Measurements from ENCODE around the gene RAMP3.
"Not testable (repeated sequence)": the region's sequence is repeated elsewhere in the genome, so short reads cannot be mapped to it uniquely, and the experiment has no call there.

DNA sequence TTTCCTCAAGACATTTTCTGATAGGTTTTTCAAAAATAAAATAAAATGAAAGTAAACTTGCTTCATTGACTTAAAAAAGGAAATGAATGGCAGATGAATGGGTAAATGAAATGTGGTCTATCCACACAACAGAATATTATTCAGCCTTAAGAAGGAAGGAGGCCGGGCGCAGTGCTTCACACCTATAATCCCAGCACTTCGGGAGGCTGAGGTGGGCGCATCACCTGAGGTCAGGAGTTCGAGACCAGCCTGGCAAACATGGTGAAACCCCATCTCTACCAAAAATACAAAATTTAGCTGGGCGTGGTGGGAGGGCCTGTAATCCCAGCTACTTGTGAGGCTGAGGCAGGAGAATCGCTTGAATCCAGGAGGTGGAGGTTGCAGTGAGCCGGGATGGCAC, 3.7 kb upstream of the RAMP3 start:
- TF ChIP-seq, protein P1, sequence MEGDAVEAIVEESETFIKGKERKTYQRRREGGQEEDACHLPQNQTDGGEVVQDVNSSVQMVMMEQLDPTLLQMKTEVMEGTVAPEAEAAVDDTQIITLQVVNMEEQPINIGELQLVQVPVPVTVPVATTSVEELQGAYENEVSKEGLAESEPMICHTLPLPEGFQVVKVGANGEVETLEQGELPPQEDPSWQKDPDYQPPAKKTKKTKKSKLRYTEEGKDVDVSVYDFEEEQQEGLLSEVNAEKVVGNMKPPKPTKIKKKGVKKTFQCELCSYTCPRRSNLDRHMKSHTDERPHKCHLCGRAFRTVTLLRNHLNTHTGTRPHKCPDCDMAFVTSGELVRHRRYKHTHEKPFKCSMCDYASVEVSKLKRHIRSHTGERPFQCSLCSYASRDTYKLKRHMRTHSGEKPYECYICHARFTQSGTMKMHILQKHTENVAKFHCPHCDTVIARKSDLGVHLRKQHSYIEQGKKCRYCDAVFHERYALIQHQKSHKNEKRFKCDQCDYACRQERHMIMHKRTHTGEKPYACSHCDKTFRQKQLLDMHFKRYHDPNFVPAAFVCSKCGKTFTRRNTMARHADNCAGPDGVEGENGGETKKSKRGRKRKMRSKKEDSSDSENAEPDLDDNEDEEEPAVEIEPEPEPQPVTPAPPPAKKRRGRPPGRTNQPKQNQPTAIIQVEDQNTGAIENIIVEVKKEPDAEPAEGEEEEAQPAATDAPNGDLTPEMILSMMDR (conservative IDR thresholded peaks at IDR 0.05; ENCODE audit: low read length), result not testable (repeated sequence)
- TF ChIP-seq EZH2phosphoT487 (IDR thresholded peaks at IDR 0.05; ENCODE audit: borderline replicate concordance), result not testable (repeated sequence)

Measured in Loucy (cell line).